GM19438 (cell line): ENCODE measurements around the gene GLP1R.
A peak's percentile ranks its signal among the peaks of the same experiment; 100 is the strongest.

Experiments
- ATAC-seq: cut with Tn5 transposase; IDR thresholded peaks from one replicate; pipeline ENCODE4 v1.9.1; 2021; ENCODE audit warnings: low read depth; ENCODE audit not compliant: unreplicated experiment

The GLP1R gene

GRCh38 chr6:39084506-39084905 lies 35.9 kb downstream of the GLP1R start:
- ATAC-seq, result no peak

- ATAC-seq, result no peak
These were observed 36.7 kb downstream of the GLP1R start for GRCh38 chr6:39085129-39085797.

DNA sequence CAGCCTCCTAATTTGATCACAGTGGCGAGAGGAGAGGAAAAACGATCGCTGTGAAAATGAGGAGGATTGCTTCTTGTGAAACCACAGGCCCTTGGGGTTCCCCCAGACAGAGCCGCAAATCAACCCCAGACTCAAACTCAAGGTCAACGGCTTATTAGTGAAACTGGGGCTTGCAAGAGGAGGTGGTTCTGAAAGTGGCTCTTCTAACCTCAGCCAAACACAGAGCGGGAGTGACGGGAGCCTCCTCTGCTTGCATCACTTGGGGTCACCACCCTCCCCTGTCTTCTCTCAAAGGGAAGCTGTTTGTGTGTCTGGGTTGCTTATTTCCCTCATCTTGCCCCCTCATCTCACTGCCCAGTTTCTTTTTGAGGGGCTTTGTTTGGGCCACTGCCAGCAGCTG lies 37.7 kb downstream of the GLP1R start:
- ATAC-seq, result peak; percentile 82

- ATAC-seq, result no peak
These were observed 38.1 kb downstream of the GLP1R start for GRCh38 chr6:39086711-39087110.

GRCh38 chr6:39087197-39087596 lies 38.6 kb downstream of the GLP1R start:
- ATAC-seq, result no peak

GRCh38 chr6:39088331-39088730 lies 39.8 kb downstream of the GLP1R start:
- ATAC-seq, result no peak

DNA sequence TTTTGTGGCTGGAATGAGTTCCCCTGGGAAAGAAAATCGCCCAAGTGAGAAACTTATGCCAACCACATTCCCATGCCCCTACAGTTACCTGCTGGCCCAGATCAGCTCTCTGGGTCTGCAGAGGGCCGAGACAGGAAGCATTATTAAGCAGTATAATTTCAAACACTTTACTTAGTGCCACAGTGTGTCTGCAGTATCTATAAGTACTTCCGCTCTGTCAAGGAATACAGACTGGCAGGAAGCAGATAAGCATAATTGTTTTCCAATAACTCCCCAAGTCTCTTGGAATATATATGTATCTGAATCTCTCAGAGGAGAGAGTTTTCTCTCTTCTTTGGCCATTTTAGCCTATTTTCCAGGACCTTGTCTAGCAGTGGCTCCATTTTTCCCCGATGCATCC lies 41.5 kb downstream of the GLP1R start:
- no peak for ATAC-seq

GRCh38 chr6:39091220-39091619 lies 42.6 kb downstream of the GLP1R start:
- no peak for ATAC-seq

- no peak for ATAC-seq
These were observed 43.5 kb downstream of the GLP1R start for GRCh38 chr6:39092124-39092523.

GRCh38 chr6:39093149-39093708 lies 44.6 kb downstream of the GLP1R start:
- ATAC-seq, result no peak

GRCh38 chr6:39095578-39095977 lies 47.0 kb downstream of the GLP1R start:
- no peak for ATAC-seq

DNA sequence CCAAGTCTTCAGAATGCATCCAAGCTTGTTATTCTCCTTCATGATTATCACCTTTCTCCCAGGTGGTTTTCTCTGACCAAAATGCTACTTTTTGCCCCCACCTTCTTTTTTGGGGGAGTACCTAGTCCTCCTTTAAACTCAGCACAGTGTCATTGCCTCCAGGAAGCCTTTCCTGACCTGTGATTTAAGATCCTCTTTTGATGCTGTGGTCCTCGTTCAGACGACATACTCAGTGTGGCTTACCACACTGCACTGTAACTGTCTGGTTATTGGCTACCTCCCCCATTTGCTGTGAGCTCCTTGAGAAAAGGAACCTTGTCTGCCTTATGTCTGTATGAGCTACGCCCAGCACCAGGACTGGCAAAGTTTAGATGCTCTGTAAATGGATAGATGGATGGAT lies 51.8 kb downstream of the GLP1R start:
- no peak for ATAC-seq

- peak; percentile 66 for ATAC-seq
These were observed 53.7 kb downstream of the GLP1R start for GRCh38 chr6:39102071-39102820.

GRCh38 chr6:39102821-39103136 lies 54.2 kb downstream of the GLP1R start:
- no peak for ATAC-seq

DNA sequence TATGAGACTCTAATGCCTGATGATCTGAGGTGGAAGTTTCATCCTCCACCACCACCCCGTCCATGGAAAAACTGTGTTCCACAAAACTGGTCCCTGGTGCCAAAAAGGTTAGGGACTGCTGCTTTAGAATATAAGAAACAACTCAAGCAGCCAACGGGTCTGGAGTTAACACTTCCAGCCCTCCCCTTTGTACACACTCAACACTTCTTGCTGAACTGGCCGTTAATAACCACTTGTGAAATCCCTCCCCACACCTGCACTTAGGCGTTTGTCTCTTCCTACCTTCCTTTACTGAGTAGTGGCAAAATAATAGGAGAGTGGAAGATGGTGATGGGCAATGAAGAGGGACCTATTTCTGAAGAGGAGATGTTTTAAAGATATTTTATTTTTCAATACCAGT lies 55.9 kb downstream of the GLP1R start:
- no peak for ATAC-seq

GRCh38 chr6:39107034-39107433 lies 58.5 kb downstream of the GLP1R start:
- ATAC-seq, result no peak

GRCh38 chr6:39107641-39108040 lies 59.1 kb downstream of the GLP1R start:
- no peak for ATAC-seq

DNA sequence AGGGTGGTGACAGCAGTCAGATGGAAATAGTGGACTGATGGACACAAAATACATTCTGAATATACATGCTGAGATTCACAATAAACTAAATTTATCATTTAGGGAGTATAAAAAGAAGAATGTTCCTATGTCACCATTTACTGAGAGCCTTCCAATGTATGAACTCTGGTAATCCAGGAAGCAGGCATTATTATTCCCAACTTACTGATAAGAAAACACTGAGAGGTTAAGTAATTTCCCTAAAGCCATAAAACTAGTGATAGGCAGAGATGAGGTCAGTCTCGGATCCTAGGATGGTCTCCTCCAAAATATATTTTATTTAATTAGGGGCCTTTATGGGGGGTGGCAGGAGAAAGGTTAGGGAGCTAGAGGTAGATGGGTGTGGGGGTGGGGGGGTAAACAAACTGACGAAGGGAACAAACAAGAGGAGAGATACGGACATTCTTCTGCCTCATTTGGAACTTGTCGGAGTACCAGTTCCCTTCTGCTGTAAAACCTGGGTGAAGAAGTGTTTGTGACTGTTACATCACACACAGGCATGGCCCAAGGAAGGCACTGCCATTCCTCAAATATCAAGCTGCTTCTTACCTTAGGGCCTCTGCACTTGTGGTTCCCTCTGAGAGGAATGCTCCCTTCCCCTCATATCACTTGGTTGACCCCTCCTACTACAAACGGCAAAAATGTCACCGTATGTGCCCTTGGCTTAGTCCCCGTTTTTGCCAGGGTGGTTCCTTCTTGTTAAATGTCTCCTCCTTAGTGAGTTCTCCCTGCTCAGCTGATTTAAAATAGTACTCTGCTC lies 59.7 kb downstream of the GLP1R start:
- no peak for ATAC-seq

GRCh38 chr6:39111280-39111679 lies 62.7 kb downstream of the GLP1R start:
- no peak for ATAC-seq

GRCh38 chr6:39113788-39114187 lies 65.2 kb downstream of the GLP1R start:
- no peak for ATAC-seq

DNA sequence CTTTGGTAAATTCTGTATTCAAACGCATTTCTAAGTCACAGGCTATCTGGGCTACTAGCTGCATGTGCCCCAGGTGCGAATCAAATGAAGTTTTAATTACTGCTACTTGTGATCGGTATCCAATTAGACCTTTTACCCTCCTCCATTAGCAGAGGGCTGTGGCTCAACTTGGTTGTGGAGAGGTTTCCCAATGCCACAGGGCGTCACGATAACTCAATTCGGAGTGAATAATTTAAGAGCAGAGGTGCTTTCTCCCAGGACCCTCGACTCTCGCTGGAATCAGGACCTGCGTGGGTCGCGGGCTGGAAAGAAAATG lies 65.8 kb downstream of the GLP1R start:
- ATAC-seq, result peak; percentile 19
